Measurements from ENCODE around the gene PSME2. TPM values are rescaled to one million over a fixed set of nuclear protein-coding genes. Genes with fewer than 3 reads are reported as not detected.

PSME2 gene
- total and polyA plus RNA-seq, 2 donors (not counting 3 experiments of a cell fraction or from before 2014, with no cell fraction given) = 66.5 to 126 TPM

DNA sequence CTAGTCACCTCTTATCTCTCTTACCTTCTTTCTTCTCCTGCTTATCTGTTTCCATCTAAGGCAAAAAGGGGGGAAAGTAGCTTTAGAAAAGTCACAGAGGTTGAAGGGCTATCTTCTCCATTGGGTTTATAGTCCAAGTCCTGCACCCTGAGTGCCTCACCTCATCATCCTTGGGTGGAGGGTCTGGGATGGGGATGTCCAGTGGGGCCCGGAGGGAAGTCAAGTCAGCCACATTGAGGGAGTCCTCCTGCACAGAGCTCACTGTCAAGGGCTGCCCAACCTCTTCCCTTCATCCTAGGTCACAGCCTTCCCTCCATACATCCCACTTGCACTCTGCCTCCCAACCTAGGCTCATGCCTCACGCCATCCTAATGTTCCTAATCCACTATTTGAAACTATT is 1.2 kb downstream of the PSME2 start:
- Histone ChIP-seq H3K4me3 (replicated peaks in 1 of 3; ENCODE audit: insufficient read depth in 1 of 3, low read depth in 1 of 3, low read length in 3 of 3) (no peak overlapping the region), H3K4me1 (ENCODE audit: control insufficient read depth, extremely low read depth, insufficient read depth, low read length) (peaks cover 19% of the 10 kb centered on the region), H3K27ac (ENCODE audit: insufficient read depth, low read depth, low read length) (no peak overlapping the region), H3K9me1 (replicated peaks; ENCODE audit: control insufficient read depth, extremely low read depth, insufficient read depth, low read length) (no peaks in the 10 kb centered on the region), H3K27me3 (ENCODE audit: control insufficient read depth in 2 of 2, insufficient read depth in 2 of 2, low read length in 2 of 2) (no peaks in the 10 kb centered on the region), H4K20me1 (replicated peaks; ENCODE audit: control insufficient read depth, extremely low read depth, insufficient read depth, low read length) (no peaks in the 10 kb centered on the region), H3K36me3 (ENCODE audit: control insufficient read depth in 2 of 2, extremely low read depth in 1 of 2, insufficient read depth in 2 of 2, low read length in 2 of 2) (peaks cover 0 to 8% of the 10 kb centered on the region in 2 experiments), H3K4me2 (ENCODE audit: insufficient read depth, low read length) (no peak overlapping the region), H3K79me2 (ENCODE audit: control insufficient read depth, insufficient read depth, low read length) (peaks cover 32% of the 10 kb centered on the region), H2AFZ (ENCODE audit: low read depth, low read length) (no peak overlapping the region), H3K9me3 (replicated peaks; ENCODE audit: control insufficient read depth, insufficient read depth, low read length) (no peaks in the 10 kb centered on the region), H3K9ac (replicated peaks; ENCODE audit: extremely low read depth, insufficient read depth, low read length) (no peak overlapping the region)
- CTCF ChIA-PET = interaction anchor here (2.7 to 3.1 kb wide), 2 partner anchors 9 to 36 kb away, joined by 14 read pairs; partner anchors contain the start of gene PSME1
- FAIRE-seq (no peak), DNase-seq (ENCODE audit: low read depth, low spot score) (no peak)
- no peak for TF ChIP-seq CTCF (IDR thresholded peaks at IDR 0.05; ENCODE audit: extremely low read depth in 1 of 2, insufficient read depth in 1 of 2, low read depth in 1 of 2, low read length in 2 of 2)
- TF ChIP-seq MAX (IDR thresholded peaks at IDR 0.05; ENCODE audit: insufficient read depth, insufficient read length) = no peak
- no peak for TF ChIP-seq POLR2A (IDR thresholded peaks at IDR 0.05; ENCODE audit: low read depth, low read length)
- no peak for TF ChIP-seq GATA2 (IDR thresholded peaks at IDR 0.05; ENCODE audit: insufficient read depth, insufficient read length, low read depth, low read length)
- no peak for TF ChIP-seq EZH2 (IDR thresholded peaks at IDR 0.05; ENCODE audit: borderline replicate concordance, low read depth, low read length, severe bottlenecking)
- no peak for TF ChIP-seq JUN (IDR thresholded peaks at IDR 0.05; ENCODE audit: borderline replicate concordance, insufficient read depth, insufficient read length, low read depth)
- TF ChIP-seq MYC (IDR thresholded peaks at IDR 0.05; ENCODE audit: low read depth, low read length) = no peak
- no peak for TF ChIP-seq FOS (IDR thresholded peaks at IDR 0.05; ENCODE audit: borderline replicate concordance, insufficient read depth, low read length)
- no peak for TF ChIP-seq POLR2AphosphoS5 (IDR thresholded peaks at IDR 0.05; ENCODE audit: insufficient read depth, low read depth, low read length)
- no TSS peak for BruUV-seq (replicated peaks)
- intact Hi-C loops (cut with micrococcal nuclease) (loop anchor here (5.0 kb wide), 3 partner anchors 152 to 287 kb away; partner anchors contain the start of genes DHRS1, NFATC4 and NOP9), dilution Hi-C loops (cut with MboI; ENCODE audit: extremely low pct_ligation_motif_present, low sequenced_read_pairs) (no loop called here)
- POLR2A ChIA-PET = interaction anchor here (1.1 kb wide), 1 partner anchor 16 kb away, joined by 6 read pairs; the partner anchor contains the start of gene IRF9
